KMS-11 (cell line): Measurements from ENCODE around the gene SRP68.

Experiments used
- H2AFZ ChIP-seq: fragments of 200-600 bp; sonication (generic); 2 replicates; pipeline ENCODE4 v1.6.1; 2016; ENCODE audit warnings: antibody characterized with exemption, mixed run types, low read depth
- H3K27ac ChIP-seq: fragments of 200-600 bp; sonication (generic); 2 replicates; pipeline ENCODE4 v1.6.1; 2016; ENCODE audit warnings: mild to moderate bottlenecking, mixed run types
- H3K27me3 ChIP-seq: fragments of 200-600 bp; sonication (generic); 2 replicates; pipeline ENCODE4 v1.6.1; 2017; ENCODE audit warnings: mild to moderate bottlenecking, low read depth, mixed run types, moderate library complexity; ENCODE audit not compliant: insufficient read depth
- H3K36me3 ChIP-seq: fragments of 200-600 bp; sonication (generic); 2 replicates; pipeline ENCODE4 v1.6.1; 2017; ENCODE audit warnings: mild to moderate bottlenecking, mixed run types; ENCODE audit not compliant: insufficient read depth
- H3K4me1 ChIP-seq: fragments of 200-600 bp; sonication (generic); 2 replicates; pipeline ENCODE4 v1.6.1; 2016; ENCODE audit warnings: mild to moderate bottlenecking, low read depth, mixed run types; ENCODE audit not compliant: poor library complexity, severe bottlenecking
- H3K4me2 ChIP-seq: fragments of 200-600 bp; sonication (generic); 2 replicates; pipeline ENCODE4 v1.7.0; 2016; ENCODE audit warnings: mild to moderate bottlenecking, mixed run types
- H3K4me3 ChIP-seq: fragments of 200-600 bp; sonication (generic); IDR thresholded peaks from 2 replicates; pipeline ENCODE4 v1.6.1; 2017; ENCODE audit warnings: low read depth, low read length, mixed read lengths; ENCODE audit not compliant: insufficient read depth
- H3K79me2 ChIP-seq: fragments of 200-600 bp; sonication (generic); 2 replicates; pipeline ENCODE4 v1.6.1; 2016; ENCODE audit warnings: low read depth, mixed run types; ENCODE audit not compliant: insufficient read depth
- H3K9ac ChIP-seq: fragments of 200-600 bp; sonication (generic); 2 replicates; pipeline ENCODE4 v1.6.1; 2016; ENCODE audit warnings: mild to moderate bottlenecking, mixed run types
- H4K20me1 ChIP-seq: fragments of 200-600 bp; sonication (generic); 2 replicates; pipeline ENCODE4 v1.6.1; 2016; ENCODE audit warnings: mild to moderate bottlenecking, mixed run types; ENCODE audit not compliant: insufficient read depth
- TF ChIP-seq, protein P1 (sequence below): fragments of 200-600 bp; sonication (generic); conservative IDR thresholded peaks from 2 replicates; pipeline ENCODE4 v1.6.1; 2017; ENCODE audit warnings: low read depth, mild to moderate bottlenecking, antibody characterized with exemption, low read length, moderate library complexity, mixed read lengths

Gene SRP68

DNA sequence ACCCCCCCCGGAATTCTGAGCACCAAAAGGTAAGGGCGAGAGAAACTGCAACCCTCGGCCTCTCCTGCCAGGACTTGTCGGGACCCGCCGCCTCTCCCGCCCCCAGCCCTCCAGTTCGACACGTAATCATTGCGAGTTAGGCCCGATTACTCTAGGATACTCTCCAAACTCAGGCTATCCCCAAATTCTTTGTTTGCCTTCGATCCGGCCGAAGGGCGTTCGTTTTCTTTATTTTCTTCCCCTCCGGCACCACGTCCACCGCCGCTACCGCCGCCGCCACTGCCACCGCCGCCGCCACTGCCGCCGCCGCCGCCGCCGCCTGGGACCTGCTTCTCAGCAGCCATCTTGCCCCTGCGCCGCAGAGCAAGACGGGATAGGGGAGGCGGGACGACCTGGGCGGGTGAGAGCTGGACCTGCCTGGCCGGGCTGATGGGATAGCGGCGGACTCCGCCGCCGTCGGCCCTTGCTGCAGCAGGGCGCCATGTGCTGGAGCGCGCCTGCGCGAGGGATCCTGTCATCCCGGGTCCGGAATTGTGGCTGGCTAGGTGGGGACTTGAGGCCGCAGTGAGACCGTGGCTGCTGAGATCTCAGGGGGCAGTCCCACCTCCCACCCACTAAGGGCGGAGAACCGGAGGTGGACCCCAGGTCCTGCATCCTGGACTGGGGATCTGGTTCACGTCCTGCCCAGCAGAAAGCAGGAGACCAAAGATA is at the start of gene SRP68:
TSS of gene SRP68 (minus strand) at position 370 of the 711 bp plus-strand sequence. CDS start at position 344, 26 bp downstream.
- H4K20me1 ChIP-seq, result no peaks in the 10 kb centered on the region
- H3K4me2 ChIP-seq, result peak within 1 kb of the TSS; percentile 93
- peak within 1 kb of the TSS; percentile 98 for H2AFZ ChIP-seq
- H3K4me3 ChIP-seq, result peak within 1 kb of the TSS; percentile 38
- peaks cover 14% of the 10 kb centered on the region for H3K4me1 ChIP-seq
- peak within 1 kb of the TSS; percentile 68 for H3K27ac ChIP-seq
- peaks cover 56% of the 10 kb centered on the region for H3K79me2 ChIP-seq
- TF ChIP-seq, protein P1, sequence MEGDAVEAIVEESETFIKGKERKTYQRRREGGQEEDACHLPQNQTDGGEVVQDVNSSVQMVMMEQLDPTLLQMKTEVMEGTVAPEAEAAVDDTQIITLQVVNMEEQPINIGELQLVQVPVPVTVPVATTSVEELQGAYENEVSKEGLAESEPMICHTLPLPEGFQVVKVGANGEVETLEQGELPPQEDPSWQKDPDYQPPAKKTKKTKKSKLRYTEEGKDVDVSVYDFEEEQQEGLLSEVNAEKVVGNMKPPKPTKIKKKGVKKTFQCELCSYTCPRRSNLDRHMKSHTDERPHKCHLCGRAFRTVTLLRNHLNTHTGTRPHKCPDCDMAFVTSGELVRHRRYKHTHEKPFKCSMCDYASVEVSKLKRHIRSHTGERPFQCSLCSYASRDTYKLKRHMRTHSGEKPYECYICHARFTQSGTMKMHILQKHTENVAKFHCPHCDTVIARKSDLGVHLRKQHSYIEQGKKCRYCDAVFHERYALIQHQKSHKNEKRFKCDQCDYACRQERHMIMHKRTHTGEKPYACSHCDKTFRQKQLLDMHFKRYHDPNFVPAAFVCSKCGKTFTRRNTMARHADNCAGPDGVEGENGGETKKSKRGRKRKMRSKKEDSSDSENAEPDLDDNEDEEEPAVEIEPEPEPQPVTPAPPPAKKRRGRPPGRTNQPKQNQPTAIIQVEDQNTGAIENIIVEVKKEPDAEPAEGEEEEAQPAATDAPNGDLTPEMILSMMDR, result no peak
- peaks cover 8% of the 10 kb centered on the region; the same call in 1 of the 2 replicates for H3K36me3 ChIP-seq
- H3K9ac ChIP-seq, result peak within 1 kb of the TSS; percentile 93
- H3K27me3 ChIP-seq, result peaks cover 2% of the 10 kb centered on the region; the same call in 1 of the 2 replicates

DNA sequence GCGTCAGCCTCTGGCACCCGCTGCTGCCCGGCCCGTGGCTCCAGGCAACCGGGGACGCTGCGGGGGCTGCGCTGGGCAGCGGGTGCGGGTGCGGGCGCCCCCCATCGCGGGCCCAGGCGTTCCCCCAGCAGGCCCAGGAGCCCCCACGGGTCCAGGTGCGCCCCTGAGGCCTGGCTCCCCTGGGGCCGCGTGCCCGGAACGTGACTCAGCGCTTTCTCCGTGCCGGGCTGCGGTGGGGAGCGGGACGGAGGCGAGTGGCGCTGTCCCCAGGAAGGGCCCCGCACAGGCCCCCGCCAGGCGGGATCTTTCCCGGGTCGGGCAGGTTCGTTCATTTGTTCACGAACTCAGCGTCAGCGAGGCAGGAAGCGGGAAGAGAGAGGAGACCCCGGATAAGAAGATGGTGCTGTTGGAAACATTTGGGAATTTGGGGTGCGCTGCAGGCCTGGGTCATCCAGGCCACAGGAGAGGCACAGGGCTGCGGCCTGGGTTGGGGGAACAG is 49.7 kb upstream of the SRP68 start:
- H3K4me2 ChIP-seq, result peak overlapping the region; percentile 16; the same call in 1 of the 2 replicates
- peak overlapping the region; percentile 94 for H2AFZ ChIP-seq
- no peaks in the 10 kb centered on the region for H3K79me2 ChIP-seq
- no peak overlapping the region for H3K4me3 ChIP-seq
- no peak overlapping the region for H3K27ac ChIP-seq
- no peaks in the 10 kb centered on the region for H3K27me3 ChIP-seq
- TF ChIP-seq, protein P1, result no peak
- H3K9ac ChIP-seq, result peak overlapping the region; percentile 30; the same call in 1 of the 2 replicates
- no peaks in the 10 kb centered on the region for H4K20me1 ChIP-seq
- no peaks in the 10 kb centered on the region for H3K36me3 ChIP-seq
- peaks cover 5% of the 10 kb centered on the region for H3K4me1 ChIP-seq

DNA sequence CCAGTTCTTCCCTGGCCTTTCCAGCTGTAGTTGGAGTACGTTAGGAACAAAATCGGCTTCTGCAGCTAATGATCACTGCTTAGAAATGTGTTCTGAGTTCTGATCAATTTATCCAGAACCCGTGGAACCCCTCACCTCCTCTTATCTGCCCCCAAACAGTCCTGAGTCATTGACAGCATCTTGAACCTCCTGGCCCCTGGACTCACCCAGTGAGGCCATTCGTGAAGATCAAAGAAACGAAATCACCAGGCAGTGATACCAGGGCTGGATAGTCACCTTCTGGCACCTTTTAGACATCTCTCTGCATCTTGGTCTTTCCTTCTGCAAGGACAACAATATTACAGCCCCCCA is 48.3 kb upstream of the SRP68 start:
- Histone ChIP-seq H3K36me3 (no peaks in the 10 kb centered on the region), H3K9ac (no peak overlapping the region), H3K4me1 (peaks cover 5% of the 10 kb centered on the region), H3K27me3 (no peaks in the 10 kb centered on the region), H4K20me1 (no peaks in the 10 kb centered on the region), H3K79me2 (no peaks in the 10 kb centered on the region), H3K4me2 (no peak overlapping the region), H3K4me3 (no peak overlapping the region), H3K27ac (no peak overlapping the region), H2AFZ (peak overlapping the region; percentile 94; the same call in 1 of the 2 replicates)
- TF ChIP-seq, protein P1, result no peak

DNA sequence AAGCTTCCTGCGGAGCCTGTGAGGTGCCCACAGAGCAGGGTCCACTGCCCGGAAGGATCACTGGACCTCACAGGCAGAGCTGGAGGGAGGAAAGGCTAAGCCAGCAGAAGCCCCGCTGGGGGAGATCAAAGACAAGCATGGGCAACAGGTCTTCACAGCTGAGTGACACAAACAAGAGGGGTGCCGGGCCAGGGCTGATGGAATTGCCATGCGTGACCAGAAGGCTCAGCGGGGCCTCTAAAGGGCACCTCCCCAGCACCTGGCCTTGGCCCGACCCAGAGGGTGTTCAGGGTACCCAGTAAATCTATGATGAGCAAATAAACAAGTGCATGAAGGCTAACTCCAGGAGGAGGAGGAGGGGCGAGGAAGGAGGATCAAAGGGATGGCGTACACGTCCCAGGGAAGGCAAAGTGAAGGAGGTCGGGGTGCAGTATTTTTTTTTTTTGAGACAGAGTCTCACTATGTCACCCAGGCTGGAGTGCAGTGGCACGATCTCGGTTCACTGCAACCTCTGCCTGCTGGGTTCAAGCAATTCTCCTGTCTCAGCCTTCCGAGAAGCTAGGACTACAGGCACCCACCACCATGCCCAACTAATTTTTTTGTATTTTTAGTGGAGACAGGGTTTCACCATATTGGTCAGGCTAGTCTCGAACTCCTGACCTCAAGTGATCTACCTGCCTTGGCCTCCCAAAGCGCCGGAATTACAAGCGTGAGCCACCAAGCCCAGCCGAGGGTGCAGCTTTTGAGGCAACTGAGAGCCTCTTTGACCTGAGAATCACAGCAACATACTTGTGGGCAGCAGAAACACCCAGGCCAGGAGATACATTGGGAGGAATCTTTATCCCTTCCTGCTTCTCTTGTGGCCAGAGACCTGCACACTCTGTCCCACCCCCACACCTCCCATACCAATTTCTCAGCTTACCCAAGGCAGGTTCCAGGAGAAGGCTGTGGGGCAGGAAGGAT is 47.4 kb upstream of the SRP68 start:
- no peaks in the 10 kb centered on the region for H3K36me3 ChIP-seq
- no peak overlapping the region for H2AFZ ChIP-seq
- H3K4me3 ChIP-seq, result no peak overlapping the region

More for the DNA sequence above, 47.4 kb upstream of the SRP68 start:
- Histone ChIP-seq H4K20me1 (no peaks in the 10 kb centered on the region), H3K4me1 (peaks cover 5% of the 10 kb centered on the region), H3K9ac (no peak overlapping the region), H3K27ac (no peak overlapping the region), H3K4me2 (no peak overlapping the region), H3K27me3 (no peaks in the 10 kb centered on the region), H3K79me2 (no peaks in the 10 kb centered on the region)
- TF ChIP-seq, protein P1, result no peak
